ENCODE results near the gene LYAR. TPM values are rescaled to one million over a fixed set of nuclear protein-coding genes. Genes with fewer than 3 reads are reported as not detected.

LYAR gene
- total and polyA plus RNA-seq, 2 of the 4 experiments (the other 2 are of a cell fraction), result 5.4 to 8.2 TPM

DNA sequence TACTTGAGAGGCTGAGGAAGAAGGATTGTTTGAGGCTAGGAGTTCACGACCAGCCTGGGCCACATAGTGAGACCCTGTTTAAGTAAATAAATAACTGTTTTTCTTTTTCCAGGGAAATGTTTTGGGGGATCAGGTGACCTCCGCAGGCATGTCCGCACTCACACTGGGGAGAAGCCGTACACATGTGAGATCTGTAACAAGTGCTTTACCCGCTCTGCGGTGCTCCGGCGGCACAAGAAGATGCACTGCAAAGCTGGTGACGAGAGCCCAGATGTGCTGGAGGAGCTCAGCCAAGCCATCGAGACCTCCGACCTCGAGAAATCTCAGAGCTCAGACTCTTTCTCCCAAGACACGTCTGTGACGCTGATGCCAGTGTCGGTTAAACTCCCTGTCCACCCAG lies 30.6 kb upstream of the LYAR start:
- no peaks in the 10 kb centered on the region for H3K27me3 ChIP-seq (ENCODE audit: control insufficient read depth, insufficient read depth, low read length)
- no peak overlapping the region for H2AK5ac ChIP-seq (ENCODE audit: low read depth, low read length)
- no peak overlapping the region for H2BK120ac ChIP-seq (ENCODE audit: low read depth, low read length)
- H3K4ac ChIP-seq (ENCODE audit: low read depth, low read length), result no peak overlapping the region
- peaks cover 14% of the 10 kb centered on the region; the same call in 1 of the 2 replicates for H3K9me1 ChIP-seq (ENCODE audit: insufficient read depth, low read length)
- no peak overlapping the region for H3K4me2 ChIP-seq (ENCODE audit: low read depth, low read length)
- ChIA-PET POLR2A (ENCODE audit: unreplicated experiment) (no interaction called here), CTCF (no interaction called here)
- H2AFZ ChIP-seq (replicated peaks; ENCODE audit: low read length, poor library complexity), result no peak overlapping the region
- intact Hi-C loops (cut with micrococcal nuclease) (no loop called here), dilution Hi-C loops (cut with HindIII; ENCODE audit: low sequenced_read_pairs, unreplicated experiment) (no loop called here), in situ Hi-C loops (cut with MboI; ENCODE audit: low sequenced_read_pairs) (no loop called here)
- H3K14ac ChIP-seq (replicated peaks; ENCODE audit: low read depth, low read length), result no peak overlapping the region
- no peak for ATAC-seq (ENCODE audit: low read depth)
- H3K36me3 ChIP-seq (ENCODE audit: control insufficient read depth, insufficient read depth, low read length), result peaks cover 34% of the 10 kb centered on the region
- no peak for TF ChIP-seq BHLHE40 (IDR thresholded peaks at IDR 0.05; ENCODE audit: low read depth, low read length)
- no peak for TF ChIP-seq RCOR1 (IDR thresholded peaks at IDR 0.05; ENCODE audit: insufficient replicate concordance, low read length)
- TF ChIP-seq, protein P1, sequence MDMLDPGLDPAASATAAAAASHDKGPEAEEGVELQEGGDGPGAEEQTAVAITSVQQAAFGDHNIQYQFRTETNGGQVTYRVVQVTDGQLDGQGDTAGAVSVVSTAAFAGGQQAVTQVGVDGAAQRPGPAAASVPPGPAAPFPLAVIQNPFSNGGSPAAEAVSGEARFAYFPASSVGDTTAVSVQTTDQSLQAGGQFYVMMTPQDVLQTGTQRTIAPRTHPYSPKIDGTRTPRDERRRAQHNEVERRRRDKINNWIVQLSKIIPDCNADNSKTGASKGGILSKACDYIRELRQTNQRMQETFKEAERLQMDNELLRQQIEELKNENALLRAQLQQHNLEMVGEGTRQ (IDR thresholded peaks at IDR 0.05; ENCODE audit: low read depth, low read length), result no peak
- TF ChIP-seq CHD1 (IDR thresholded peaks at IDR 0.05; ENCODE audit: low read depth, low read length), result no peak
- TF ChIP-seq RFX5 (IDR thresholded peaks at IDR 0.05; ENCODE audit: low read depth, low read length), result no peak
- no peak for TF ChIP-seq FOS (IDR thresholded peaks at IDR 0.05; ENCODE audit: low read depth, low read length)
- TF ChIP-seq MAFK (IDR thresholded peaks at IDR 0.05; ENCODE audit: low read depth, low read length), result no peak
- no peak for TF ChIP-seq SMC3 (IDR thresholded peaks at IDR 0.05; ENCODE audit: low read depth, low read length)
- no peak for TF ChIP-seq POLR2A (IDR thresholded peaks at IDR 0.05; ENCODE audit: low read depth, low read length)
- TF ChIP-seq, protein P2, sequence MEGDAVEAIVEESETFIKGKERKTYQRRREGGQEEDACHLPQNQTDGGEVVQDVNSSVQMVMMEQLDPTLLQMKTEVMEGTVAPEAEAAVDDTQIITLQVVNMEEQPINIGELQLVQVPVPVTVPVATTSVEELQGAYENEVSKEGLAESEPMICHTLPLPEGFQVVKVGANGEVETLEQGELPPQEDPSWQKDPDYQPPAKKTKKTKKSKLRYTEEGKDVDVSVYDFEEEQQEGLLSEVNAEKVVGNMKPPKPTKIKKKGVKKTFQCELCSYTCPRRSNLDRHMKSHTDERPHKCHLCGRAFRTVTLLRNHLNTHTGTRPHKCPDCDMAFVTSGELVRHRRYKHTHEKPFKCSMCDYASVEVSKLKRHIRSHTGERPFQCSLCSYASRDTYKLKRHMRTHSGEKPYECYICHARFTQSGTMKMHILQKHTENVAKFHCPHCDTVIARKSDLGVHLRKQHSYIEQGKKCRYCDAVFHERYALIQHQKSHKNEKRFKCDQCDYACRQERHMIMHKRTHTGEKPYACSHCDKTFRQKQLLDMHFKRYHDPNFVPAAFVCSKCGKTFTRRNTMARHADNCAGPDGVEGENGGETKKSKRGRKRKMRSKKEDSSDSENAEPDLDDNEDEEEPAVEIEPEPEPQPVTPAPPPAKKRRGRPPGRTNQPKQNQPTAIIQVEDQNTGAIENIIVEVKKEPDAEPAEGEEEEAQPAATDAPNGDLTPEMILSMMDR (conservative IDR thresholded peaks at IDR 0.05; ENCODE audit: low read depth, low read length), result no peak
- no peak overlapping the region for H4K91ac ChIP-seq (ENCODE audit: insufficient read depth, low read depth, low read length)
- WGBS, 2 experiments (ENCODE audit: extremely low coverage in 2 of 2, insufficient read length in 1 of 2), result 94% methylated on average over 10 of the region's 15 CpGs; no CpG with 5 or more reads in 1 of the 2 experiments
- no peaks in the 10 kb centered on the region for H3K79me1 ChIP-seq (ENCODE audit: low read depth in 1 of 2, low read length in 2 of 2)
- no peaks in the 10 kb centered on the region for H3K9me3 ChIP-seq (ENCODE audit: control insufficient read depth, insufficient read depth, low read length)
- no peak overlapping the region for H4K5ac ChIP-seq (ENCODE audit: low read depth, low read length)
- no peak overlapping the region for H3K9ac ChIP-seq (ENCODE audit: low read depth, low read length)
- no peak overlapping the region for H4K8ac ChIP-seq (ENCODE audit: low read depth in 2 of 2, low read length in 2 of 2)
- H3K18ac ChIP-seq (ENCODE audit: low read depth, low read length), result no peak overlapping the region
- no TSS peak for BruUV-seq (replicated peaks)
- DNase-seq, result no peak
- no peak overlapping the region for H3K4me3 ChIP-seq (ENCODE audit: insufficient read depth, low read depth, low read length)
- no peaks in the 10 kb centered on the region for H4K20me1 ChIP-seq (ENCODE audit: insufficient read depth, low read length)
- no peak overlapping the region for H2BK20ac ChIP-seq (ENCODE audit: low read depth, low read length)
- no peak overlapping the region for H3K56ac ChIP-seq (ENCODE audit: extremely low read depth, insufficient read depth, low read length)
- no peak overlapping the region for H3K23ac ChIP-seq (ENCODE audit: low read depth, low read length)
- H2AK9ac ChIP-seq (replicated peaks; ENCODE audit: low read depth, low read length, poor library complexity), result no peak overlapping the region
- no peak overlapping the region for H3K27ac ChIP-seq (ENCODE audit: insufficient read depth, low read length)
- H2BK5ac ChIP-seq (ENCODE audit: low read depth, low read length, poor library complexity, severe bottlenecking), result no peak overlapping the region
- peaks cover 5% of the 10 kb centered on the region; the same call in 1 of the 2 replicates for H3K4me1 ChIP-seq (ENCODE audit: control insufficient read depth, insufficient read depth, low read length)
- no peak overlapping the region for H2BK15ac ChIP-seq (ENCODE audit: low read depth, low read length)
